ENCODE results near the gene CDK11B.

GRCh38 chr1:1623181-1623630 lies 35.6 kb downstream of the CDK11B start:
- TF ChIP-seq EZH2phosphoT487 (IDR thresholded peaks at IDR 0.05; ENCODE audit: borderline replicate concordance, low read length): no peak
- TF ChIP-seq, protein P1, sequence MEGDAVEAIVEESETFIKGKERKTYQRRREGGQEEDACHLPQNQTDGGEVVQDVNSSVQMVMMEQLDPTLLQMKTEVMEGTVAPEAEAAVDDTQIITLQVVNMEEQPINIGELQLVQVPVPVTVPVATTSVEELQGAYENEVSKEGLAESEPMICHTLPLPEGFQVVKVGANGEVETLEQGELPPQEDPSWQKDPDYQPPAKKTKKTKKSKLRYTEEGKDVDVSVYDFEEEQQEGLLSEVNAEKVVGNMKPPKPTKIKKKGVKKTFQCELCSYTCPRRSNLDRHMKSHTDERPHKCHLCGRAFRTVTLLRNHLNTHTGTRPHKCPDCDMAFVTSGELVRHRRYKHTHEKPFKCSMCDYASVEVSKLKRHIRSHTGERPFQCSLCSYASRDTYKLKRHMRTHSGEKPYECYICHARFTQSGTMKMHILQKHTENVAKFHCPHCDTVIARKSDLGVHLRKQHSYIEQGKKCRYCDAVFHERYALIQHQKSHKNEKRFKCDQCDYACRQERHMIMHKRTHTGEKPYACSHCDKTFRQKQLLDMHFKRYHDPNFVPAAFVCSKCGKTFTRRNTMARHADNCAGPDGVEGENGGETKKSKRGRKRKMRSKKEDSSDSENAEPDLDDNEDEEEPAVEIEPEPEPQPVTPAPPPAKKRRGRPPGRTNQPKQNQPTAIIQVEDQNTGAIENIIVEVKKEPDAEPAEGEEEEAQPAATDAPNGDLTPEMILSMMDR (IDR thresholded peaks at IDR 0.05; ENCODE audit: low read depth, low read length, poor library complexity, severe bottlenecking): no peak

Data from DOHH2 (cell line).